ENCODE results near the gene PPP1R9B. TPM values are rescaled to one million over a fixed set of nuclear protein-coding genes. Genes with fewer than 3 reads are reported as not detected.

PPP1R9B gene
- total RNA-seq, 1 experiment from 2014 or later, result 23.0 TPM

DNA sequence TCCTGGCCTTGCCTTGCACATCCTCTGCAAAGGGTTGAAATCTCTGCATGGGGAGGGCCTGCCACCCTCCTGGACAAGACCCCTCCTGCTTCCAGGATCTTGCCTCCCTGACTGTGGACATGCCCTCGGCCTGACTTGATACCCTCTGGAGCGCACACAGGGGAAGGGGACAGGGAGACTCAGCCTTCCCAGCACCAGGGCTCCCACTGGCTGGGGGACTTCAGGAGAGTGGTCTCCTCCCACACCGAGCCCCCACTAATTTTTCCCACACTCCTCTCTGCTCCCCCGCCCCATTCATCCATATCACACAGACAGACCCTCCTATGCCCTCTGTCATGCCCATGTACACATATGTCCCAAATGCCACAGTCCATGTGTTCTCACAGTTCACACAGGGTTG is 29.6 kb upstream of the PPP1R9B start:
- Mint-ChIP-seq H3K27me3 (ENCODE audit: low read depth) (peaks cover 3% of the 10 kb centered on the region), H3K36me3 (ENCODE audit: insufficient read depth in 1 of 3, low read depth in 3 of 3) (peaks cover 0 to 5% (median 1%) of the 10 kb centered on the region in 3 experiments; a peak in 4 of 7 replicates), H3K9me3 (no peaks in the 10 kb centered on the region; a peak in 1 of 5 replicates), H3K4me1 (peaks cover 44 to 59% of the 10 kb centered on the region in 2 experiments), H3K4me3 (no peak overlapping the region), H3K27ac (peak overlapping the region in 1 of 3 experiments; percentile 19; a peak in 1 of 7 replicates)
- H2AK5ac ChIP-seq (ENCODE audit: insufficient read length, low read length), result no peak overlapping the region
- peaks cover 2% of the 10 kb centered on the region; the same call in 1 of the 2 replicates for H3K4me1 ChIP-seq (ENCODE audit: insufficient read depth, low read length)
- H4K5ac ChIP-seq (ENCODE audit: insufficient read length, low read depth, low read length), result no peak overlapping the region
- no peak overlapping the region for H2AFZ ChIP-seq (ENCODE audit: low read length)
- WGBS (ENCODE audit: extremely low coverage, insufficient read length, low lambda C conversion rate), result no CpG with 5 or more reads among the region's 4 CpGs
- H3K23me2 ChIP-seq (ENCODE audit: insufficient read length, low read depth, low read length, poor library complexity, severe bottlenecking), result peaks cover 4% of the 10 kb centered on the region
- DNase-seq, result no peak
- no peak overlapping the region for H3K23ac ChIP-seq (ENCODE audit: insufficient read length, low read depth, low read length)
- H3K4me2 ChIP-seq (ENCODE audit: insufficient read depth, insufficient read length, low read length), result no peak overlapping the region
- no peak overlapping the region for H2BK5ac ChIP-seq (ENCODE audit: insufficient read length, low read length)
- H4K91ac ChIP-seq (ENCODE audit: insufficient read length, low read depth, low read length), result no peak overlapping the region
- H3K27ac ChIP-seq (ENCODE audit: insufficient read length, low read depth, low read length), result no peak overlapping the region
- no peak overlapping the region for H3K14ac ChIP-seq (ENCODE audit: insufficient read depth, low read length)
- no peak overlapping the region for H3K4ac ChIP-seq (ENCODE audit: low read depth, low read length)
- no peak overlapping the region for H2BK15ac ChIP-seq (ENCODE audit: low read depth, low read length)
- no peaks in the 10 kb centered on the region for H3K79me2 ChIP-seq (ENCODE audit: insufficient read depth, low read length)
- H3K56ac ChIP-seq (ENCODE audit: insufficient read length, low read depth, low read length), result no peak overlapping the region
- H2BK12ac ChIP-seq (ENCODE audit: insufficient read length, low read depth, low read length), result no peak overlapping the region
- TF ChIP-seq, protein P1, sequence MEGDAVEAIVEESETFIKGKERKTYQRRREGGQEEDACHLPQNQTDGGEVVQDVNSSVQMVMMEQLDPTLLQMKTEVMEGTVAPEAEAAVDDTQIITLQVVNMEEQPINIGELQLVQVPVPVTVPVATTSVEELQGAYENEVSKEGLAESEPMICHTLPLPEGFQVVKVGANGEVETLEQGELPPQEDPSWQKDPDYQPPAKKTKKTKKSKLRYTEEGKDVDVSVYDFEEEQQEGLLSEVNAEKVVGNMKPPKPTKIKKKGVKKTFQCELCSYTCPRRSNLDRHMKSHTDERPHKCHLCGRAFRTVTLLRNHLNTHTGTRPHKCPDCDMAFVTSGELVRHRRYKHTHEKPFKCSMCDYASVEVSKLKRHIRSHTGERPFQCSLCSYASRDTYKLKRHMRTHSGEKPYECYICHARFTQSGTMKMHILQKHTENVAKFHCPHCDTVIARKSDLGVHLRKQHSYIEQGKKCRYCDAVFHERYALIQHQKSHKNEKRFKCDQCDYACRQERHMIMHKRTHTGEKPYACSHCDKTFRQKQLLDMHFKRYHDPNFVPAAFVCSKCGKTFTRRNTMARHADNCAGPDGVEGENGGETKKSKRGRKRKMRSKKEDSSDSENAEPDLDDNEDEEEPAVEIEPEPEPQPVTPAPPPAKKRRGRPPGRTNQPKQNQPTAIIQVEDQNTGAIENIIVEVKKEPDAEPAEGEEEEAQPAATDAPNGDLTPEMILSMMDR (conservative IDR thresholded peaks at IDR 0.05), result no peak
- no peak overlapping the region for H3K9ac ChIP-seq (ENCODE audit: extremely low read depth, insufficient read length, low read length)
- no peaks in the 10 kb centered on the region for H4K20me1 ChIP-seq (ENCODE audit: control insufficient read depth, insufficient read depth, insufficient read length)
- no peaks in the 10 kb centered on the region for H3K27me3 ChIP-seq (ENCODE audit: insufficient read depth, low read length)
- H3T11ph ChIP-seq (ENCODE audit: low read length), result no peak overlapping the region
- no peaks in the 10 kb centered on the region for H3K9me3 ChIP-seq (ENCODE audit: control insufficient read depth, low read depth, low read length)
- H3K18ac ChIP-seq (ENCODE audit: insufficient read length, low read depth, low read length), result no peak overlapping the region
- H4K8ac ChIP-seq (replicated peaks; ENCODE audit: insufficient read length, low read depth, low read length), result no peak overlapping the region
- H2BK20ac ChIP-seq (ENCODE audit: low read depth, low read length, poor library complexity, severe bottlenecking), result no peak overlapping the region
- no peaks in the 10 kb centered on the region for H3K79me1 ChIP-seq (ENCODE audit: insufficient read depth, low read depth, low read length, poor library complexity, severe bottlenecking)
- no peak overlapping the region for H2BK120ac ChIP-seq (ENCODE audit: low read depth, low read length, poor library complexity, severe bottlenecking)
